Lung (tissue), 16 donors: ENCODE results near the gene KBTBD12. TPM values are rescaled to one million over a fixed set of nuclear protein-coding genes. Genes with fewer than 3 reads are reported as not detected.
A peak's percentile ranks its signal among the peaks of the same experiment; 100 is the strongest.

Source experiments
- ATAC-seq: fragments of 200-7000 bp; cut with Tn5 transposase; one replicate; pipeline ENCODE4 v1.9.1; 2020; ENCODE audit warnings: moderate number of reproducible peaks; ENCODE audit not compliant: insufficient read depth, low FRiP score
- DNase-seq, 3 donors: peaks; one replicate each; pipeline ENCODE4 v3.0.0-alpha.2; 2013 to 2017
- H3K27ac ChIP-seq, 2 donors: one replicate each; pipeline ENCODE4 v1.5.1; 2013; ENCODE audit warnings: mild to moderate bottlenecking in 2 of 2, moderate library complexity in 2 of 2, control low read depth in 1 of 2, inconsistent platforms in 1 of 2, low read depth in 1 of 2, low read length in 1 of 2
- H3K27me3 ChIP-seq, 3 donors: one replicate each; pipeline ENCODE4 v1.5.1; 2013; ENCODE audit warnings: low read length in 2 of 3; ENCODE audit not compliant: control insufficient read depth in 3 of 3, insufficient read depth in 3 of 3
- H3K36me3 ChIP-seq, 4 donors: one replicate each; pipeline ENCODE4 v1.5.1; 2013; ENCODE audit warnings: low read length in 4 of 4, mild to moderate bottlenecking in 1 of 4, moderate library complexity in 1 of 4; ENCODE audit not compliant: control insufficient read depth in 4 of 4, insufficient read depth in 4 of 4
- H3K4me1 ChIP-seq, 5 donors: one replicate each; pipeline ENCODE4 v1.5.1; 2013; ENCODE audit warnings: low read length in 5 of 5, mild to moderate bottlenecking in 2 of 5, moderate library complexity in 1 of 5; ENCODE audit not compliant: control insufficient read depth in 5 of 5, insufficient read depth in 5 of 5
- H3K4me3 ChIP-seq: one replicate; pipeline ENCODE4 v1.5.1; 2013; ENCODE audit warnings: mild to moderate bottlenecking, control low read depth, moderate library complexity
- H3K9ac ChIP-seq, 2 donors: one replicate each; pipeline ENCODE4 v1.5.1; 2013; ENCODE audit warnings: low read length in 2 of 2, control low read depth in 1 of 2; ENCODE audit not compliant: insufficient read depth in 1 of 2
- H3K9me3 ChIP-seq, 4 donors: one replicate each; pipeline ENCODE4 v1.5.1; 2013; ENCODE audit warnings: low read length in 3 of 4, mild to moderate bottlenecking in 1 of 4, moderate library complexity in 1 of 4; ENCODE audit not compliant: control insufficient read depth in 4 of 4, insufficient read depth in 3 of 4
- CTCF ChIP-seq: IDR thresholded peaks from 2 replicates; pipeline ENCODE4 v1.5.1; 2012; ENCODE audit warnings: mild to moderate bottlenecking; ENCODE audit errors: control extremely low read depth, extremely low read depth
- WGBS, 2 donors: extraction: QIAGEN DNeasy Blood & Tissue Kit; methylation state at CpG; one replicate each; pipeline ENCODE4 v1.1.7; 2013; 5-methylcytosine and 5-hydroxymethylcytosine counted together
- long read RNA-seq, 5 donors: transcript quantifications; one replicate each; lab custom pipeline, GENCODE V29; 2026
- polyA plus RNA-seq, 2 donors: library from polyadenylated mRNA; stranded (reverse); fragments of 200-250 nt; gene quantifications; one replicate each; pipeline ENCODE4 v1.2.1, GENCODE V29; 2013
- total RNA-seq, 2 donors: library from RNA; depleted of rRNA in 1 of 2; stranded (reverse); fragments of >200 nt in 1 of 2; gene quantifications; one replicate each; pipeline ENCODE4 v1.2.1, GENCODE V29; 2014 to 2021
- donor health status: control.
- donor health status: control.
- donor health status: Bipolar disorder and iron deficiency.
- donor health status: healthy.
- donor health status: DM: yes; HTN: yes; CAD: no.

The KBTBD12 gene, protein sequence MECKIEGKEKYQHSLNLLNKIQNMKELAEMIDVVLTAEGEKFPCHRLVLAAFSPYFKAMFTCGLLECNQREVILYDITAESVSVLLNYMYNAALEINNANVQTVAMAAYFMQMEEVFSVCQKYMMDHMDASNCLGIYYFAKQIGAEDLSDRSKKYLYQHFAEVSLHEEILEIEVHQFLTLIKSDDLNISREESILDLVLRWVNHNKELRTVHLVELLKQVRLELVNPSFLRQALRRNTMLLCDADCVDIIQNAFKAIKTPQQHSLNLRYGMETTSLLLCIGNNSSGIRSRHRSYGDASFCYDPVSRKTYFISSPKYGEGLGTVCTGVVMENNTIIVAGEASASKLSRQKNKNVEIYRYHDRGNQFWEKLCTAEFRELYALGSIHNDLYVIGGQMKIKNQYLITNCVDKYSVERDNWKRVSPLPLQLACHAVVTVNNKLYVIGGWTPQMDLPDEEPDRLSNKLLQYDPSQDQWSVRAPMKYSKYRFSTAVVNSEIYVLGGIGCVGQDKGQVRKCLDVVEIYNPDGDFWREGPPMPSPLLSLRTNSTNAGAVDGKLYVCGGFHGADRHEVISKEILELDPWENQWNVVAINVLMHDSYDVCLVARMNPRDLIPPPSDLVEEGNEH
- total RNA-seq: 1 to 10 TPM in 1 of 2 donors, under 1 TPM in 1; 0.86 to 3.1 TPM
- under 1 TPM; 0.29 to 0.37 TPM for polyA plus RNA-seq
- long read RNA-seq, donor 1: 0 reads
- long read RNA-seq, donor 2, partial matches to known transcripts: 0 of 1 reads
- long read RNA-seq, donor 2, other reads (novel, unspliced or antisense): 0 of 1 reads
- long read RNA-seq, donor 3, partial matches to known transcripts: 14 of 29 reads
- long read RNA-seq, donor 3, other reads (novel, unspliced or antisense): 15 of 29 reads
- long read RNA-seq, donor 4: 0 reads
- long read RNA-seq, donor 5: 0 reads

- peak within 1 kb of the TSS; percentile 27 for H3K4me3 ChIP-seq
- peaks cover 0 to 42% (median 7%) of the 10 kb centered on the region in 5 donors for H3K4me1 ChIP-seq
- H3K9ac ChIP-seq: peak within 1 kb of the TSS in 1 of 2 donors; percentile 72
- H3K27ac ChIP-seq: peak within 1 kb of the TSS; percentile 2 to 88
- no peaks in the 10 kb centered on the region for H3K9me3 ChIP-seq
- 18 to 21% methylated on average over 63 to 69 of the region's 69 CpGs for WGBS, 2 donors
- no peaks in the 10 kb centered on the region for H3K36me3 ChIP-seq
- peaks cover 0 to 3% (median 0%) of the 10 kb centered on the region in 3 donors for H3K27me3 ChIP-seq
- DNase-seq (peak in 2 of 3 donors; percentile 47 to 58), ATAC-seq (peak; percentile 13)
- no peak for TF ChIP-seq CTCF
Observed at GRCh38 chr3:127915115-127915936, at the start of gene KBTBD12. Gene KBTBD12, plus strand, starts transcription at chr3:127915232. Its CDS starts 7,830 bp downstream, at chr3:127923062.

GRCh38 chr3:127865941-127866340, 49.1 kb upstream of the KBTBD12 start:
- Histone ChIP-seq H3K27ac (no peak overlapping the region), H3K9ac (no peak overlapping the region), H3K4me1 (peaks cover 0 to 7% (median 0%) of the 10 kb centered on the region in 5 donors), H3K4me3 (no peak overlapping the region), H3K27me3 (peaks cover 0 to 6% (median 0%) of the 10 kb centered on the region in 3 donors), H3K36me3 (no peaks in the 10 kb centered on the region), H3K9me3 (no peaks in the 10 kb centered on the region)
- TF ChIP-seq CTCF: no peak
- no peak for DNase-seq
- ATAC-seq: no peak
- 75 to 85% methylated on average over 4 of the region's 4 CpGs for WGBS, 2 donors

DNA sequence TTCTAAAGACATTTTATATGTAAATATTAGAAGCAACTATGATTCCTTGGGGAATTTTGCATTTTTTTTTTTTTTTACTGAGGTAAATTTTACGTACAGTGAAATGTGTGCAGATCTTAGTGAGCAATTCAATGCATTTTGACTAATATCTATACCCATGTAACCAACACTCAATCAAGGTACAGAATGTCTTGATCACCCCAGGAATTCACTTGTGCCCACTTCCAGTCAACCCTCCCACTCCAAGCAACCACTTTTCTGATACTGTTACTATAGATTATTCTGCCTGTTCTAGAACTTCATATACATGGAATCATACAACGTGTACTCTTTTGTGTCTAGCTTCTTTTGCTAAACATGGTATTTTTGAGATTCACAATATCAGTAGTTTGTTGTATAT, 47.6 kb upstream of the KBTBD12 start:
- Histone ChIP-seq H3K36me3 (no peaks in the 10 kb centered on the region), H3K27me3 (peaks cover 0 to 5% (median 0%) of the 10 kb centered on the region in 3 donors), H3K4me1 (peaks cover 0 to 7% (median 0%) of the 10 kb centered on the region in 5 donors), H3K9me3 (no peaks in the 10 kb centered on the region), H3K27ac (no peak overlapping the region), H3K4me3 (no peak overlapping the region), H3K9ac (no peak overlapping the region)
- WGBS, 2 donors: 89 to 95% methylated on average over 2 of the region's 2 CpGs
- no peak for ATAC-seq
- no peak for DNase-seq
- TF ChIP-seq CTCF: no peak
